Measurements from ENCODE around the gene DGKB.

DGKB gene

DNA sequence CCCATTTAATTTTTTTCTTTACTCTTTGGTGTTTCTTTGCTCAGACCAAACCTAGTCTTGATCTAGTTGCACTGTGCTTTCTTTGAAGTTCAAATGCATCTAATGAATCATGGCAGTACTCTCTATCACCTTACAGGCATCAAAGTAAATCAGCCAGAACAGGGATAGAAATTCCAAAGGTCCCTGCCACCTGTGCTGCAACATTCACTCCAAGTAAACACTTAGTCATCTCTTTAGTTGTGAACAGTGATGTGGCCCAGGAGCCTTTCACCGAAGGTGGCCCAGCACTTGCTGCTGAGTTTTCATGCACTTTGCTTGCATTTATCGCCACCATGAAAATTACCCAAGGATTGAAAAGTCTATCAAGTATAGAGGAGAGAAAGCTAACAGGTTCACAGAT lies 599.0 kb downstream of the DGKB start:
- no peak overlapping the region for H3K4me3 ChIP-seq (ENCODE audit: low read depth, low read length)
- TF ChIP-seq, protein P1, sequence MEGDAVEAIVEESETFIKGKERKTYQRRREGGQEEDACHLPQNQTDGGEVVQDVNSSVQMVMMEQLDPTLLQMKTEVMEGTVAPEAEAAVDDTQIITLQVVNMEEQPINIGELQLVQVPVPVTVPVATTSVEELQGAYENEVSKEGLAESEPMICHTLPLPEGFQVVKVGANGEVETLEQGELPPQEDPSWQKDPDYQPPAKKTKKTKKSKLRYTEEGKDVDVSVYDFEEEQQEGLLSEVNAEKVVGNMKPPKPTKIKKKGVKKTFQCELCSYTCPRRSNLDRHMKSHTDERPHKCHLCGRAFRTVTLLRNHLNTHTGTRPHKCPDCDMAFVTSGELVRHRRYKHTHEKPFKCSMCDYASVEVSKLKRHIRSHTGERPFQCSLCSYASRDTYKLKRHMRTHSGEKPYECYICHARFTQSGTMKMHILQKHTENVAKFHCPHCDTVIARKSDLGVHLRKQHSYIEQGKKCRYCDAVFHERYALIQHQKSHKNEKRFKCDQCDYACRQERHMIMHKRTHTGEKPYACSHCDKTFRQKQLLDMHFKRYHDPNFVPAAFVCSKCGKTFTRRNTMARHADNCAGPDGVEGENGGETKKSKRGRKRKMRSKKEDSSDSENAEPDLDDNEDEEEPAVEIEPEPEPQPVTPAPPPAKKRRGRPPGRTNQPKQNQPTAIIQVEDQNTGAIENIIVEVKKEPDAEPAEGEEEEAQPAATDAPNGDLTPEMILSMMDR (IDR thresholded peaks at IDR 0.05; ENCODE audit: low read depth, low read length, missing control alignments) = no peak
- no peak for DNase-seq (ENCODE audit: low read depth)

DNA sequence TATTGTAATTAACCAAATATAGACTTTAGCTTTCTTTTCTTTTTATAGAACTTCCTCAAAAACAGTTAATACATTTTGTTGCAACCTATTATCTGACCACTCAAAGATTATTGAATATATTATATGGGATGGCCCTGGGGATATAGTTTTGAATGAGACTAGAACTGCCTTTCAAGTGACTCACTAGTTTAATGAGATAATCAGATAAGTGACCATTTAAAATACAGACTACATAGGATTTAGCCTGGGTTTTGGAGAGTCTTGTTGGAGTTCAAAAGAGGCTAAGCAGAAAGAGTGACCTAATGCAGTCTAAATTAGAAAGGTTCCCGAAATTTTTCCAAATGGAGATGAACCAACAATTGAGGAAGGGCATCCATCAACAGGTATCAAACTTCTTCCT lies 607.9 kb downstream of the DGKB start:
- H3K4me3 ChIP-seq (ENCODE audit: low read depth, low read length) = no peak overlapping the region
- TF ChIP-seq, protein P1 (IDR thresholded peaks at IDR 0.05; ENCODE audit: low read depth, low read length, missing control alignments) = no peak
- no peak for DNase-seq (ENCODE audit: low read depth)

DNA sequence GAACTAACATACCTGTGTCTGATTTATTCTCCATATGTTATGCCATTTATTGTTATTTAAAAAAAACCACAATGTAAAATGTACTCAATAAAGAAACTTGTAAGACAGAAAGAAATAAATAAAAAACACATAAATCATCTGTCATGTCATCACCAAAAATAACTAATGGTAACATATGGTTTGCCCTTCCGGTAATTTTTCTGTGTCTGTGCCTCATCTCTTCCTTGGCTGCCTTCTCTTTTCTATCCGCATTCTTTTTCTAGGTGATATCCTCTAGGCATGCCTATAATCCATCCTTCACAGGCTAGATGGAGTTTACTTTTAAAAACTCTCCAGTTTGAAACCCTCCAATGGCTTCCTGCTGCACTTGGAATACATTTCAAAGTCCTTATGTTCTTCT lies 609.1 kb downstream of the DGKB start:
- TF ChIP-seq, protein P1 (IDR thresholded peaks at IDR 0.05; ENCODE audit: low read depth, low read length, missing control alignments) = no peak
- H3K4me3 ChIP-seq (ENCODE audit: low read depth, low read length) = no peak overlapping the region
- no peak for DNase-seq (ENCODE audit: low read depth)

- no peak for DNase-seq (ENCODE audit: low read depth)
Observed at GRCh38 chr7:14292737-14293136, 609.8 kb downstream of the DGKB start.

GRCh38 chr7:14289957-14290356 lies 612.6 kb downstream of the DGKB start:
- TF ChIP-seq, protein P1 (IDR thresholded peaks at IDR 0.05; ENCODE audit: low read depth, low read length, missing control alignments) = no peak
- no peak for DNase-seq (ENCODE audit: low read depth)
- no peak overlapping the region for H3K4me3 ChIP-seq (ENCODE audit: low read depth, low read length)

More at GRCh38 chr7:14292737-14293136, 609.8 kb downstream of the DGKB start:
- TF ChIP-seq, protein P1 (IDR thresholded peaks at IDR 0.05; ENCODE audit: low read depth, low read length, missing control alignments) = no peak
- H3K4me3 ChIP-seq (ENCODE audit: low read depth, low read length) = no peak overlapping the region

- H3K4me3 ChIP-seq (ENCODE audit: low read depth, low read length) = no peak overlapping the region
- TF ChIP-seq, protein P1 (IDR thresholded peaks at IDR 0.05; ENCODE audit: low read depth, low read length, missing control alignments) = no peak
- DNase-seq (ENCODE audit: low read depth) = no peak
Observed at GRCh38 chr7:14288701-14289100, 613.9 kb downstream of the DGKB start.

DNA sequence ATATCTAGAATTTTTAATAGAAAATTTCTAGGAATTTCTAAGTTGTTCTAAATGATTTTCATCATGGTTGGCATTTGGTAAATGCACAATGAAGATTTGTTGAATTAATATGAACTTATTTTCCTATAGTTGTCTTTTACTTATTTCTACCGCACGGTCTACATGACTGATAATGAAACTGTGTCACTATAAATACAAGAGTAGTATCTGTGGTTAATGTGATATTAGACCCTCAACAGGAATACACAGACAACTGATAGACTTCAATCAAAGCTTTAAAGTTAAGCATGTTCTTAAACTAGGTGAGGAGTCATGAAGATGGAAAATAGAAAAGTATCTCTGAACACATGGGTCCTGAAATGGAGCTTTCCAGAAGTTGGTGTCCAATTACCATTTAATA lies 615.2 kb downstream of the DGKB start:
- DNase-seq (ENCODE audit: low read depth) = no peak
- no peak overlapping the region for H3K4me3 ChIP-seq (ENCODE audit: low read depth, low read length)
- TF ChIP-seq, protein P1 (IDR thresholded peaks at IDR 0.05; ENCODE audit: low read depth, low read length, missing control alignments) = no peak

Data from GM12864 (cell line).